ENCODE measurements around the gene MLPH.

DNA sequence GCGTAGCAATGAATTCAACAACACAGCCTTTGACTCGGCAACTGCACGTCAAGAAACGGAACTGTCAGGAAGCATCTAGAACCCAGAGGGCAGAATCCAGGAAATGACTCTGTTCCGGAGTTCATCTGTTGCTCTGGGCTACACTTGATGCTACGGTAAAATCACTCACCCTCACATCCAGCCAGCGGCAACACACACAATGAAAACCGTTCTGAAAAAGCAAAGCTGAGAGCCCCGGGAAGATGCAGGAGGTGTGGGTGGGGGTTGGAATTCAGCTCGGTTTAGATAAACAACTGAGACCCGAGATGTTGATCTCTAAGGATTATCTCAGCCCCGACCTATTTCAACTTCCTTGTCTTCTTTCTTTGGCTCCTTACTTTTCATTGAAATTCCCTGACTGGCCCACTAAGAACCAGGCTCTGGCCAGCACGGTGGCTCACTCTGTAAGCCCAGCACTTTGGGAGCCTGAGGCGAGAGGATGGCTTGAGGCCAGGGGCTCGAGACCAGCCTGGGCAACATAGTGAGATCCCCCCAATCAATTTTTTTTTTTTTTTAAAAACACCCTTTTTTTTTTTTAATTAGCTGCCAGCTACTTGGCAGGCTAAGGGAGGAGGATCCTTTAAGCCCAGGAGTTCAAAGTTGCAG, 116.8 kb downstream of the MLPH start:
- TF ChIP-seq POLR2AphosphoS5 (IDR thresholded peaks at IDR 0.05; ENCODE audit: low read depth, low read length) = no peak
- TF ChIP-seq, protein P1, sequence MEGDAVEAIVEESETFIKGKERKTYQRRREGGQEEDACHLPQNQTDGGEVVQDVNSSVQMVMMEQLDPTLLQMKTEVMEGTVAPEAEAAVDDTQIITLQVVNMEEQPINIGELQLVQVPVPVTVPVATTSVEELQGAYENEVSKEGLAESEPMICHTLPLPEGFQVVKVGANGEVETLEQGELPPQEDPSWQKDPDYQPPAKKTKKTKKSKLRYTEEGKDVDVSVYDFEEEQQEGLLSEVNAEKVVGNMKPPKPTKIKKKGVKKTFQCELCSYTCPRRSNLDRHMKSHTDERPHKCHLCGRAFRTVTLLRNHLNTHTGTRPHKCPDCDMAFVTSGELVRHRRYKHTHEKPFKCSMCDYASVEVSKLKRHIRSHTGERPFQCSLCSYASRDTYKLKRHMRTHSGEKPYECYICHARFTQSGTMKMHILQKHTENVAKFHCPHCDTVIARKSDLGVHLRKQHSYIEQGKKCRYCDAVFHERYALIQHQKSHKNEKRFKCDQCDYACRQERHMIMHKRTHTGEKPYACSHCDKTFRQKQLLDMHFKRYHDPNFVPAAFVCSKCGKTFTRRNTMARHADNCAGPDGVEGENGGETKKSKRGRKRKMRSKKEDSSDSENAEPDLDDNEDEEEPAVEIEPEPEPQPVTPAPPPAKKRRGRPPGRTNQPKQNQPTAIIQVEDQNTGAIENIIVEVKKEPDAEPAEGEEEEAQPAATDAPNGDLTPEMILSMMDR (IDR thresholded peaks at IDR 0.05) = no peak
- no peak for TF ChIP-seq EZH2phosphoT487 (IDR thresholded peaks at IDR 0.05; ENCODE audit: borderline replicate concordance, low read depth)
- TF ChIP-seq NRF1 (IDR thresholded peaks at IDR 0.05; ENCODE audit: low read depth, low read length) = no peak
- TF ChIP-seq MXI1 (IDR thresholded peaks at IDR 0.05; ENCODE audit: low read depth, low read length) = no peak
- TF ChIP-seq, protein P2, sequence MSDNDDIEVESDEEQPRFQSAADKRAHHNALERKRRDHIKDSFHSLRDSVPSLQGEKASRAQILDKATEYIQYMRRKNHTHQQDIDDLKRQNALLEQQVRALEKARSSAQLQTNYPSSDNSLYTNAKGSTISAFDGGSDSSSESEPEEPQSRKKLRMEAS (IDR thresholded peaks at IDR 0.05; ENCODE audit: low read depth) = no peak
